ENCODE results near the gene EVL.

DNA sequence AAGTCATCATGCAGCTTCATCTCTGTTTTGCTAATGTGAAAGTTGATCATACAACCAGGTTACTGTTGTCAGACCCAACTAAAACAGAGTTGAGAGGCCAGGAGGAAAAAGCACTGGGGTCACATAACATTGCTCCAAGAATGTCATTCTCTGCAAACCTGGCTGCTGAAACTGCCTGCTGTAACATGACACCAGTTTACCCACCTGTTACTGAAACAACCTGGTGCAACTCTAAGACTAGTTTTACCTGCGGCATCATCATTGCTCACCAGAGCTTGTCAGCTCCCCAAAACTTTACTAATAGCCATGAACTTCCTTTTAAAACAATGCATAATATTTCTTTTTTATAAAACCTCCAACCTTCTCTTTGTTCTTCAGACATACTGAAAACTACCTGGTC is 124.9 kb downstream of the EVL start:
- TF ChIP-seq CTCF (IDR thresholded peaks at IDR 0.05): no peak
- TF ChIP-seq REST (IDR thresholded peaks at IDR 0.05): no peak
- TF ChIP-seq FOXS1 (CRISPR knock-in tag; IDR thresholded peaks at IDR 0.05): no peak
- no peak for TF ChIP-seq SMC3 (IDR thresholded peaks at IDR 0.05)
- no peak for TF ChIP-seq EP300 (IDR thresholded peaks at IDR 0.05)
